ENCODE data around the gene TMBIM6. TPM values are rescaled to one million over a fixed set of nuclear protein-coding genes. Genes with fewer than 3 reads are reported as not detected.
A peak's percentile ranks its signal among the peaks of the same experiment; 100 is the strongest.

The TMBIM6 gene
- total RNA-seq, 6 experiments from 2014 or later: 471 to 545 (median 497) TPM

GRCh38 chr12:49741882-49742620 lies 694 bp downstream of the TMBIM6 start:
- H3K27ac Mint-ChIP-seq: peak overlapping the region; percentile 100
- no peaks in the 10 kb centered on the region for H3K9me3 Mint-ChIP-seq
- TF ChIP-seq, protein P1, sequence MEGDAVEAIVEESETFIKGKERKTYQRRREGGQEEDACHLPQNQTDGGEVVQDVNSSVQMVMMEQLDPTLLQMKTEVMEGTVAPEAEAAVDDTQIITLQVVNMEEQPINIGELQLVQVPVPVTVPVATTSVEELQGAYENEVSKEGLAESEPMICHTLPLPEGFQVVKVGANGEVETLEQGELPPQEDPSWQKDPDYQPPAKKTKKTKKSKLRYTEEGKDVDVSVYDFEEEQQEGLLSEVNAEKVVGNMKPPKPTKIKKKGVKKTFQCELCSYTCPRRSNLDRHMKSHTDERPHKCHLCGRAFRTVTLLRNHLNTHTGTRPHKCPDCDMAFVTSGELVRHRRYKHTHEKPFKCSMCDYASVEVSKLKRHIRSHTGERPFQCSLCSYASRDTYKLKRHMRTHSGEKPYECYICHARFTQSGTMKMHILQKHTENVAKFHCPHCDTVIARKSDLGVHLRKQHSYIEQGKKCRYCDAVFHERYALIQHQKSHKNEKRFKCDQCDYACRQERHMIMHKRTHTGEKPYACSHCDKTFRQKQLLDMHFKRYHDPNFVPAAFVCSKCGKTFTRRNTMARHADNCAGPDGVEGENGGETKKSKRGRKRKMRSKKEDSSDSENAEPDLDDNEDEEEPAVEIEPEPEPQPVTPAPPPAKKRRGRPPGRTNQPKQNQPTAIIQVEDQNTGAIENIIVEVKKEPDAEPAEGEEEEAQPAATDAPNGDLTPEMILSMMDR (IDR thresholded peaks at IDR 0.05): no peak

GRCh38 chr12:49744363-49744885 lies 3.1 kb downstream of the TMBIM6 start:
- no peak for DNase-seq
- peaks cover 8% of the 10 kb centered on the region; the same call in 1 of the 2 replicates for H3K27me3 Mint-ChIP-seq (ENCODE audit: insufficient read depth)

More at GRCh38 chr12:49741882-49742620, 694 bp downstream of the TMBIM6 start:
- H3K36me3 Mint-ChIP-seq (ENCODE audit: low read depth): peaks cover 36% of the 10 kb centered on the region
- peaks cover 6% of the 10 kb centered on the region; the same call in 1 of the 2 replicates for H3K27me3 Mint-ChIP-seq (ENCODE audit: insufficient read depth)
- H3K4me3 Mint-ChIP-seq: peak overlapping the region; percentile 99
- DNase-seq: peak; percentile 86
- peaks cover 62% of the 10 kb centered on the region for H3K4me1 Mint-ChIP-seq (ENCODE audit: low read depth)

DNA sequence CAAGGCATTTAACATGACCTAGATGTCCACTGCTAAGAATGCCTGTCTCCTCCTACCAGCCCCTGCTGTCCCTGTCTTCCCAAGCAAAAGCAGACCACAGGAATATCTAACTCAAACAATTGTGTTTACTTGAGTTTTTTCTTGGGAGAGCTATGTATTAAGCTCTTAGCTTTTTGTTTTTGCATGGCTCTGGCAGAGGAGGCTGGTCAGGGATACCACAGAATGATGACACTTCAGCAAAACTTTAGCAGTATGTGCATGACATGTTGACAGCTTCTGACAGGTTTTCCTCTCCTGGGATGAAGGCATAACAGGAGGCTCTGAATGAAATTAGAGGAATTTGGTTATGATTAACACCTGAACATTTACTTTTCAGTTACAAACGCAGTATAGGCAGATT lies 6.9 kb downstream of the TMBIM6 start:
- Mint-ChIP-seq H3K27me3 (ENCODE audit: insufficient read depth) (peaks cover 4% of the 10 kb centered on the region; the same call in 1 of the 2 replicates), H3K36me3 (ENCODE audit: low read depth) (peaks cover 35% of the 10 kb centered on the region), H3K27ac (no peak overlapping the region), H3K9me3 (no peaks in the 10 kb centered on the region), H3K4me3 (no peak overlapping the region), H3K4me1 (ENCODE audit: low read depth) (peaks cover 68% of the 10 kb centered on the region)
- DNase-seq: no peak
- TF ChIP-seq, protein P1 (IDR thresholded peaks at IDR 0.05): no peak

More at GRCh38 chr12:49744363-49744885, 3.1 kb downstream of the TMBIM6 start:
- Mint-ChIP-seq H3K4me1 (ENCODE audit: low read depth) (peaks cover 54% of the 10 kb centered on the region), H3K27ac (peak overlapping the region; percentile 41), H3K36me3 (ENCODE audit: low read depth) (peaks cover 36% of the 10 kb centered on the region), H3K9me3 (no peaks in the 10 kb centered on the region), H3K4me3 (peak overlapping the region; percentile 49)
- TF ChIP-seq, protein P1 (IDR thresholded peaks at IDR 0.05): no peak

- H3K27ac Mint-ChIP-seq: no peak overlapping the region
- no peaks in the 10 kb centered on the region for H3K9me3 Mint-ChIP-seq
- H3K4me1 Mint-ChIP-seq (ENCODE audit: low read depth): peaks cover 68% of the 10 kb centered on the region
- H3K4me3 Mint-ChIP-seq: no peak overlapping the region
- H3K27me3 Mint-ChIP-seq (ENCODE audit: insufficient read depth): peaks cover 4% of the 10 kb centered on the region; the same call in 1 of the 2 replicates
- no peak for DNase-seq
- TF ChIP-seq, protein P1 (IDR thresholded peaks at IDR 0.05): no peak
- peaks cover 36% of the 10 kb centered on the region for H3K36me3 Mint-ChIP-seq (ENCODE audit: low read depth)
These were observed 7.4 kb downstream of the TMBIM6 start for GRCh38 chr12:49748800-49749199.

- peak overlapping the region; percentile 74 for H3K27ac Mint-ChIP-seq
- H3K9me3 Mint-ChIP-seq: no peaks in the 10 kb centered on the region
- H3K4me3 Mint-ChIP-seq: no peak overlapping the region
- peak; percentile 53 for DNase-seq
- peaks cover 32% of the 10 kb centered on the region for H3K36me3 Mint-ChIP-seq (ENCODE audit: low read depth)
- H3K27me3 Mint-ChIP-seq (ENCODE audit: insufficient read depth): peaks cover 4% of the 10 kb centered on the region; the same call in 1 of the 2 replicates
- TF ChIP-seq, protein P1 (IDR thresholded peaks at IDR 0.05): no peak
- peaks cover 59% of the 10 kb centered on the region for H3K4me1 Mint-ChIP-seq (ENCODE audit: low read depth)
These were observed 9.0 kb downstream of the TMBIM6 start for GRCh38 chr12:49750027-49750995.
